ENCODE results near the gene TJP1. TPM values are rescaled to one million over a fixed set of nuclear protein-coding genes. Genes with fewer than 3 reads are reported as not detected.

The TJP1 gene
- total and polyA plus RNA-seq, 2 of the 8 experiments (the other 6 are each of a cell fraction or from before 2014, with no cell fraction given): 46.3 to 138 TPM

DNA sequence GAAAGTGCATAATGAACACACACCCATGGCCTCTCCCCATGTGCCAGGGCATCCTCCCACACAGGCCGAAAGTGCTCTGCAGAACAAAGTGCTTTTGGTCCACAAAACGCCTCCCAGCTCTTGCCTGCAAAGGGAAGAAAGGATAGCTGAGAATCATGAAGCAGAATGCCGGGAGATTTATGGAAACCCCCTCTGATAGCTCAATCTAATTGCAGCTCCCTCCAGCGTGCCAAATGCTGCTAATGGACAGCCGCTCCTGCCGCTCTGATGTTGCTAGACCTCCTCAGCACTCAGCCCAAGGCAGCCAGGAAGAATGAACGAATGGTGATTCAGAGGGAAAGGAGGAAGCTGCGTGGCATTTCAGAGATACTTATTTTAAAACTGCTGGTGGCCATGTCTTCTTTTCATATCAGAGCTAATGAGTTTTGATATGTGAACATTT, 145.3 kb downstream of the TJP1 start:
- Histone ChIP-seq H3K9me3 (ENCODE audit: insufficient read depth in 2 of 2, low read depth in 1 of 2, low read length in 1 of 2) (peaks cover 0 to 2% of the 10 kb centered on the region in 2 experiments; a peak in 1 of 4 replicates), H2BK5ac (ENCODE audit: low read depth, low read length) (no peak overlapping the region), H3K18ac (ENCODE audit: extremely low read depth, low read length) (no peak overlapping the region), H4K5ac (ENCODE audit: insufficient read length, low read depth, low read length) (no peak overlapping the region), H3K14ac (ENCODE audit: insufficient read length) (no peak overlapping the region), H3K56ac (replicated peaks; ENCODE audit: insufficient read length, low read depth, low read length) (no peak overlapping the region), H4K8ac (ENCODE audit: extremely low read depth, insufficient read depth, low read length) (no peak overlapping the region), H3K4ac (replicated peaks; ENCODE audit: insufficient read length, low read depth, low read length) (no peak overlapping the region), H3K36me3 (ENCODE audit: control insufficient read depth in 2 of 4, insufficient read depth in 4 of 4, low read length in 3 of 4) (no peaks in the 10 kb centered on the region), H2AK5ac (ENCODE audit: low read depth, low read length) (no peak overlapping the region), H2BK20ac (ENCODE audit: low read length) (peak overlapping the region; percentile 27; the same call in 1 of the 2 replicates), H2BK12ac (ENCODE audit: low read depth, low read length) (no peak overlapping the region), H4K20me1 (replicated peaks in 1 of 2; ENCODE audit: control insufficient read depth in 1 of 2, insufficient read depth in 2 of 2, low read length in 2 of 2) (no peaks in the 10 kb centered on the region), H3K4me1 (replicated peaks in 1 of 4; ENCODE audit: control insufficient read depth in 3 of 4, insufficient read depth in 4 of 4, low read length in 3 of 4) (peaks cover 0 to 8% (median 0%) of the 10 kb centered on the region in 4 experiments; a peak in 4 of 7 replicates), H3K79me1 (ENCODE audit: low read depth, low read length) (no peaks in the 10 kb centered on the region), H3K9ac (replicated peaks in 1 of 4; ENCODE audit: extremely low read depth in 1 of 4, low read depth in 3 of 4, low read length in 3 of 4) (no peak overlapping the region), H2BK120ac (replicated peaks; ENCODE audit: low read depth, low read length) (no peak overlapping the region), H3K79me2 (ENCODE audit: control insufficient read depth in 1 of 2, insufficient read depth in 2 of 2, low read length in 2 of 2) (no peaks in the 10 kb centered on the region), H3K27ac (ENCODE audit: low read depth, low read length) (no peak overlapping the region), H3K27me3 (replicated peaks in 1 of 4; ENCODE audit: control insufficient read depth in 3 of 4, extremely low read depth in 1 of 4, insufficient read depth in 3 of 4, low read length in 3 of 4) (no peaks in the 10 kb centered on the region), H3K23ac (ENCODE audit: insufficient read length) (no peak overlapping the region), H3K23me2 (ENCODE audit: low read depth, low read length) (peaks cover 8% of the 10 kb centered on the region; the same call in 1 of the 2 replicates), H3K4me3 (ENCODE audit: extremely low read depth in 1 of 4, insufficient read depth in 2 of 4, low read depth in 3 of 4, low read length in 4 of 4) (no peak overlapping the region), H4K91ac (replicated peaks; ENCODE audit: insufficient read length, low read length) (no peak overlapping the region), H2AFZ (ENCODE audit: low read length) (no peak overlapping the region), H3K4me2 (ENCODE audit: insufficient read depth in 1 of 2, low read depth in 2 of 2, low read length in 2 of 2) (0 out of 4 replicates have a peak overlapping the region, but pooled peaks of 1 of the 2 experiments have one; percentile 74), H2BK15ac (ENCODE audit: low read length) (no peak overlapping the region)
- ChIA-PET POLR2A (ENCODE audit: partially characterized antibody) (interaction anchor here (0.6 kb wide), 1 partner anchor 396 kb away, joined by 3 read pairs; no protein-coding TSS in a partner anchor), CTCF (ENCODE audit: partially characterized antibody) (interaction anchor here (0.9 to 2.7 kb wide), 4 partner anchors 10 to 248 kb away, joined by 3 to 15 read pairs (median 8); no protein-coding TSS in a partner anchor)
- WGBS, 2 experiments (ENCODE audit: extremely low coverage in 1 of 2, insufficient coverage in 1 of 2, insufficient read length in 1 of 2, insufficient replicate concordance in 2 of 2, low coverage in 1 of 2, low lambda C conversion rate in 2 of 2, missing lambda C conversion rate in 1 of 2): 73% methylated on average over 8 of the region's 8 CpGs; no CpG with 5 or more reads in 1 of the 2 experiments
- FAIRE-seq (no peak), DNase-seq (ENCODE audit: low read depth in 1 of 2, low spot score in 2 of 2) (no peak)
- no peak for TF ChIP-seq SRF (IDR thresholded peaks at IDR 0.05; ENCODE audit: low read depth, low read length)
- no peak for TF ChIP-seq CHD2 (IDR thresholded peaks at IDR 0.05; ENCODE audit: low read length)
- no peak for TF ChIP-seq EZH2 (IDR thresholded peaks at IDR 0.05; ENCODE audit: low read depth, low read length, severe bottlenecking)
- no peak for TF ChIP-seq CTCF (IDR thresholded peaks at IDR 0.05; ENCODE audit: control extremely low read depth in 1 of 3, insufficient read depth in 1 of 3, low read depth in 1 of 3, low read length in 3 of 3)
- no peak for TF ChIP-seq ASH2L (IDR thresholded peaks at IDR 0.05; ENCODE audit: low read length)
- TF ChIP-seq CBX8 (IDR thresholded peaks at IDR 0.05; ENCODE audit: borderline replicate concordance, low read depth, low read length): no peak
- TF ChIP-seq, protein P1, sequence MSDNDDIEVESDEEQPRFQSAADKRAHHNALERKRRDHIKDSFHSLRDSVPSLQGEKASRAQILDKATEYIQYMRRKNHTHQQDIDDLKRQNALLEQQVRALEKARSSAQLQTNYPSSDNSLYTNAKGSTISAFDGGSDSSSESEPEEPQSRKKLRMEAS (IDR thresholded peaks at IDR 0.05): no peak
- TF ChIP-seq CHD1 (IDR thresholded peaks at IDR 0.05; ENCODE audit: low read depth, low read length): no peak
- no peak for TF ChIP-seq PHF8 (conservative IDR thresholded peaks at IDR 0.05; ENCODE audit: low read depth, low read length)
- no peak for TF ChIP-seq HDAC6 (IDR thresholded peaks at IDR 0.05; ENCODE audit: low read depth, low read length)
- no peak for TF ChIP-seq BACH1 (IDR thresholded peaks at IDR 0.05; ENCODE audit: low read length)
